Measurements from ENCODE around the gene ABCC9. TPM values are rescaled to one million over a fixed set of nuclear protein-coding genes. Genes with fewer than 3 reads are reported as not detected.
A peak's percentile ranks its signal among the peaks of the same experiment; 100 is the strongest.

Gene ABCC9
- polyA plus RNA-seq, 12 donors = 31.4 to 97.6 (median 78.0) TPM; not detected in 1

- peak; percentile 75 for DNase-seq
Observed at GRCh38 chr12:21775133-21775820, 165.9 kb downstream of the ABCC9 start.

- peak; percentile 71 for DNase-seq
Observed at GRCh38 chr12:21774358-21775132, 166.7 kb downstream of the ABCC9 start, which contains the start of gene KCNJ8. Gene KCNJ8, minus strand, starts transcription at chr12:21774706. Its CDS starts 1,090 bp downstream, at chr12:21773616.

GRCh38 chr12:21773806-21774205 is 167.4 kb downstream of the ABCC9 start:
- no peak for DNase-seq

- peak; percentile 38 for DNase-seq
Observed at GRCh38 chr12:21773263-21773741, 167.9 kb downstream of the ABCC9 start.

GRCh38 chr12:21771311-21771710 is 169.9 kb downstream of the ABCC9 start:
- DNase-seq = no peak

GRCh38 chr12:21769307-21769706 is 171.9 kb downstream of the ABCC9 start:
- DNase-seq = no peak

- DNase-seq = no peak
Observed at GRCh38 chr12:21766403-21766802, 174.8 kb downstream of the ABCC9 start.

GRCh38 chr12:21764950-21765349 is 176.3 kb downstream of the ABCC9 start:
- DNase-seq = no peak

- DNase-seq = no peak
Observed at GRCh38 chr12:21764065-21764464, 177.2 kb downstream of the ABCC9 start.

GRCh38 chr12:21763531-21763930 is 177.7 kb downstream of the ABCC9 start:
- no peak for DNase-seq

GRCh38 chr12:21759737-21760136 is 181.5 kb downstream of the ABCC9 start:
- no peak for DNase-seq

- DNase-seq = no peak
Observed at GRCh38 chr12:21757735-21758134, 183.5 kb downstream of the ABCC9 start.

- DNase-seq = no peak
Observed at GRCh38 chr12:21756699-21757098, 184.5 kb downstream of the ABCC9 start.

- DNase-seq = peak; percentile 19
Observed at GRCh38 chr12:21751517-21751916, 189.7 kb downstream of the ABCC9 start.

Other genes starting within 250 kb of the ABCC9 start
- 10 to 100 TPM in 11 of 12 donors, not detected in 1; 22.1 to 37.8 (median 27.4) TPM for gene KCNJ8, start 166.7 kb downstream of the ABCC9 start, polyA plus RNA-seq (ENCODE audit: insufficient read length in 12 of 12)
- 10 to 100 TPM in 11 of 12 donors, not detected in 1; 27.8 to 38.7 (median 34.7) TPM for gene CMAS, start 104.8 kb upstream of the ABCC9 start, polyA plus RNA-seq (ENCODE audit: insufficient read length in 12 of 12)